Measurements from ENCODE around the gene PAK6. TPM values are rescaled to one million over a fixed set of nuclear protein-coding genes. Genes with fewer than 3 reads are reported as not detected.

Gene PAK6
- total and polyA plus RNA-seq, 9 of the 15 experiments (the other 6 are each of a cell fraction or from before 2014, with no cell fraction given), result 0.03 to 0.74 (median 0.16) TPM; not detected in 2

DNA sequence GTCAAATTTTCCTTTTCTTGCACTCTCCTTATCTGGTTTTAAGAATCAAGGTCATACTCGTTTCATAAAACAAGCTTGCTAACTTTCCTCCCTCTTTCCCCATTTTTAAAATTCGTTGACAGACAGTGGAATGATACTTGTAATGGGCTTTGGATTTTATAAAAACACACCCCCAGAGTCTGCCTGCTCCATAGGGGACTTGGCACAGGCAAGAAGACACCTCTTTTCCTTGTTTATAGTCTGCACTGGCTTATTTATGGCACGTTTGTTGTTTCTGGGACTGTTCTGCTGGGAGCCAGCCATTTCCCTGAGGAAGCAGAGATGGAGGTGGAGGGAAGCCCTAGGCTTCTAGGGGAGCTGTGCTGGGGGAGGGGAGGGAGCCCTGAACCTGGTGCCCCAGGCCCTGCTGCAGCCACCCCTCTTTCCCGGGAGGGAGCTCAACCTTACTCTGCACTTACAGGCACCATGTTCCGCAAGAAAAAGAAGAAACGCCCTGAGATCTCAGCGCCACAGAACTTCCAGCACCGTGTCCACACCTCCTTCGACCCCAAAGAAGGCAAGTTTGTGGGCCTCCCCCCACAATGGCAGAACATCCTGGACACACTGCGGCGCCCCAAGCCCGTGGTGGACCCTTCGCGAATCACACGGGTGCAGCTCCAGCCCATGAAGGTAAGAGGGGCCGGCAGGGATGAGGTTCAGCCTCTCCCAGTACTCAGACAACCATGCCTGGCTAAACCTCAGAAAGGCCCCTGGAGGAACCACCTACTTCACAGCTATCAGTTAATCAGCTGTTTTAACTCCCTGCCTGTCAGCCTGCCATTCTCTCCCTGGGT lies 25.7 kb downstream of the PAK6 start:
- Histone ChIP-seq H3K27ac (ENCODE audit: extremely low read depth, low read depth, low read length) (no peak overlapping the region), H3K4me3 (no peak overlapping the region), H3K27me3 (ENCODE audit: control insufficient read depth in 2 of 2, insufficient read depth in 2 of 2, low read length in 2 of 2) (peaks cover 0 to 3% of the 10 kb centered on the region in 2 experiments; a peak in 1 of 5 replicates), H3K4me1 (replicated peaks in 1 of 2; ENCODE audit: control insufficient read depth in 2 of 2, insufficient read depth in 2 of 2, low read length in 2 of 2) (peaks cover 11 to 26% of the 10 kb centered on the region in 2 experiments), H3K9ac (ENCODE audit: insufficient read depth in 1 of 2, low read depth in 2 of 2, low read length in 2 of 2) (0 out of 4 replicates have a peak overlapping the region, but pooled peaks of 1 of the 2 experiments have one; percentile 6), H3K9me3 (replicated peaks; ENCODE audit: control insufficient read depth, insufficient read depth, low read depth, low read length) (no peaks in the 10 kb centered on the region), H3K9me1 (ENCODE audit: control insufficient read depth, insufficient read depth, low read length) (peaks cover 4% of the 10 kb centered on the region), H3K79me2 (ENCODE audit: control insufficient read depth, insufficient read depth, low read length) (no peaks in the 10 kb centered on the region), H2AFZ (ENCODE audit: low read depth, low read length) (no peak overlapping the region), H4K20me1 (replicated peaks; ENCODE audit: control insufficient read depth, insufficient read depth, low read length) (no peaks in the 10 kb centered on the region), H3K36me3 (ENCODE audit: control insufficient read depth, insufficient read depth, low read length) (no peaks in the 10 kb centered on the region), H3K4me2 (ENCODE audit: insufficient read depth, low read length) (no peak overlapping the region; the same call in 1 of the 2 replicates)
- intact Hi-C loops (cut with micrococcal nuclease) (no loop called here), in situ Hi-C loops (cut with MboI) (no loop called here)
- peak in 1 of 4 experiments; percentile 29 for DNase-seq (ENCODE audit: extremely low read depth in 1 of 4, low spot score in 3 of 4)
- ChIA-PET POLR2A (interaction anchor here (0.6 to 1.5 kb wide), 8 partner anchors 10 to 47 kb away, joined by 3 to 4 read pairs (median 3); no protein-coding TSS in a partner anchor), CTCF (ENCODE audit: low intra/inter-chr PET ratio) (interaction anchor here (1.9 kb wide), 1 partner anchor 11 kb away, joined by 5 read pairs; no protein-coding TSS in a partner anchor)
- no TSS peak for BruUV-seq (replicated peaks)
- ATAC-seq, result no peak
- TF ChIP-seq, protein P1, sequence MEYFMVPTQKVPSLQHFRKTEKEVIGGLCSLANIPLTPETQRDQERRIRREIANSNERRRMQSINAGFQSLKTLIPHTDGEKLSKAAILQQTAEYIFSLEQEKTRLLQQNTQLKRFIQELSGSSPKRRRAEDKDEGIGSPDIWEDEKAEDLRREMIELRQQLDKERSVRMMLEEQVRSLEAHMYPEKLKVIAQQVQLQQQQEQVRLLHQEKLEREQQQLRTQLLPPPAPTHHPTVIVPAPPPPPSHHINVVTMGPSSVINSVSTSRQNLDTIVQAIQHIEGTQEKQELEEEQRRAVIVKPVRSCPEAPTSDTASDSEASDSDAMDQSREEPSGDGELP (CRISPR knock-in tag; IDR thresholded peaks at IDR 0.05; ENCODE audit: borderline replicate concordance), result peak; percentile 35; the same call in 1 of the 2 replicates
- no peak for TF ChIP-seq MBD2 (IDR thresholded peaks at IDR 0.05; ENCODE audit: borderline replicate concordance, low read depth)
- no peak for TF ChIP-seq ZNF431 (CRISPR knock-in tag; IDR thresholded peaks at IDR 0.05)
- TF ChIP-seq, protein P2, sequence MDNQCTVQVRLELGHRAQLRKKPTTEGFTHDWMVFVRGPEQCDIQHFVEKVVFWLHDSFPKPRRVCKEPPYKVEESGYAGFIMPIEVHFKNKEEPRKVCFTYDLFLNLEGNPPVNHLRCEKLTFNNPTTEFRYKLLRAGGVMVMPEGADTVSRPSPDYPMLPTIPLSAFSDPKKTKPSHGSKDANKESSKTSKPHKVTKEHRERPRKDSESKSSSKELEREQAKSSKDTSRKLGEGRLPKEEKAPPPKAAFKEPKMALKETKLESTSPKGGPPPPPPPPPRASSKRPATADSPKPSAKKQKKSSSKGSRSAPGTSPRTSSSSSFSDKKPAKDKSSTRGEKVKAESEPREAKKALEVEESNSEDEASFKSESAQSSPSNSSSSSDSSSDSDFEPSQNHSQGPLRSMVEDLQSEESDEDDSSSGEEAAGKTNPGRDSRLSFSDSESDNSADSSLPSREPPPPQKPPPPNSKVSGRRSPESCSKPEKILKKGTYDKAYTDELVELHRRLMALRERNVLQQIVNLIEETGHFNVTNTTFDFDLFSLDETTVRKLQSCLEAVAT (IDR thresholded peaks at IDR 0.05), result no peak
- no peak for TF ChIP-seq ZNF124 (CRISPR knock-in tag; IDR thresholded peaks at IDR 0.05)
- TF ChIP-seq, protein P3, sequence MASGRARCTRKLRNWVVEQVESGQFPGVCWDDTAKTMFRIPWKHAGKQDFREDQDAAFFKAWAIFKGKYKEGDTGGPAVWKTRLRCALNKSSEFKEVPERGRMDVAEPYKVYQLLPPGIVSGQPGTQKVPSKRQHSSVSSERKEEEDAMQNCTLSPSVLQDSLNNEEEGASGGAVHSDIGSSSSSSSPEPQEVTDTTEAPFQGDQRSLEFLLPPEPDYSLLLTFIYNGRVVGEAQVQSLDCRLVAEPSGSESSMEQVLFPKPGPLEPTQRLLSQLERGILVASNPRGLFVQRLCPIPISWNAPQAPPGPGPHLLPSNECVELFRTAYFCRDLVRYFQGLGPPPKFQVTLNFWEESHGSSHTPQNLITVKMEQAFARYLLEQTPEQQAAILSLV (tag; IDR thresholded peaks at IDR 0.05), result no peak
- no peak for TF ChIP-seq RAD21 (CRISPR knock-in tag; conservative IDR thresholded peaks at IDR 0.05 in 1 of 2, IDR thresholded peaks at IDR 0.05 in 1 of 2)
- 24% methylated on average over 11 of the region's 16 CpGs for WGBS (ENCODE audit: insufficient coverage, low coverage, missing lambda C conversion rate)
- FAIRE-seq, result no peak

All from K562 (cell line).